ENCODE measurements around the gene MKRN2.
A peak's percentile ranks its signal among the peaks of the same experiment; 100 is the strongest.
"Not testable (repeated sequence)": the region's sequence is repeated elsewhere in the genome, so short reads cannot be mapped to it uniquely, and the experiment has no call there.

The MKRN2 gene

GRCh38 chr3:12556690-12557472 is at the start of gene MKRN2:
MKRN2 (plus strand) TSS chr3:12557087; CDS start chr3:12557151, 64 bp downstream.
- peak; percentile 72 to 81 (median 76) for DNase-seq

GRCh38 chr3:12507591-12508281 is 49.2 kb upstream of the MKRN2 start:
- DNase-seq, result no peak

- DNase-seq, result no peak
Measured at GRCh38 chr3:12508291-12508700, 48.6 kb upstream of the MKRN2 start.

- DNase-seq, result no peak
Measured at GRCh38 chr3:12509466-12509865, 47.4 kb upstream of the MKRN2 start.

GRCh38 chr3:12512534-12513118 is 44.3 kb upstream of the MKRN2 start:
- DNase-seq, result no peak

- no peak for DNase-seq
Measured at GRCh38 chr3:12513694-12514446, 43.0 kb upstream of the MKRN2 start.

- no peak for DNase-seq
Measured at GRCh38 chr3:12515631-12516030, 41.3 kb upstream of the MKRN2 start.

- DNase-seq, result no peak
Measured at GRCh38 chr3:12516873-12517272, 40.0 kb upstream of the MKRN2 start.

- no peak for DNase-seq
Measured at GRCh38 chr3:12518261-12519028, 38.4 kb upstream of the MKRN2 start.

GRCh38 chr3:12521010-12521409 is 35.9 kb upstream of the MKRN2 start:
- DNase-seq, result no peak

- DNase-seq, result no peak
Measured at GRCh38 chr3:12522721-12523120, 34.2 kb upstream of the MKRN2 start.

GRCh38 chr3:12527757-12528143 is 29.1 kb upstream of the MKRN2 start:
- DNase-seq, result no peak

GRCh38 chr3:12532182-12532581 is 24.7 kb upstream of the MKRN2 start:
- DNase-seq, result no peak

GRCh38 chr3:12536423-12536822 is 20.5 kb upstream of the MKRN2 start:
- no peak for DNase-seq

- DNase-seq, result no peak
Measured at GRCh38 chr3:12541625-12542024, 15.3 kb upstream of the MKRN2 start.

GRCh38 chr3:12543497-12543896 is 13.4 kb upstream of the MKRN2 start:
- not testable (repeated sequence) for DNase-seq

GRCh38 chr3:12544652-12545472 is 12.0 kb upstream of the MKRN2 start:
- no peak for DNase-seq

GRCh38 chr3:12545473-12545791 is 11.5 kb upstream of the MKRN2 start, which contains the start of gene MKRN2OS:
MKRN2OS (minus strand) TSS chr3:12545499; CDS start chr3:12545464, 35 bp downstream.
- DNase-seq, result no peak

- no peak for DNase-seq
Measured at GRCh38 chr3:12549971-12550760, 6.7 kb upstream of the MKRN2 start.

GRCh38 chr3:12553921-12554391 is 2.9 kb upstream of the MKRN2 start:
- DNase-seq, result no peak

GRCh38 chr3:12556314-12556689 is 585 bp upstream of the MKRN2 start:
- no peak for DNase-seq
